Astrocyte (in vitro differentiated cells and primary cell): ENCODE data around the gene TMEM59.

Experiments
- CTCF ChIP-seq: IDR thresholded peaks from 2 replicates; pipeline ENCODE4 v1.5.1; 2011; ENCODE audit warnings: low read depth, mild to moderate bottlenecking, inconsistent platforms, low read length, moderate library complexity; ENCODE audit not compliant: insufficient read depth
- EZH2 ChIP-seq: IDR thresholded peaks from 2 replicates; pipeline ENCODE4 v1.6.1; 2012; ENCODE audit warnings: mild to moderate bottlenecking, low read length, inconsistent platforms; ENCODE audit not compliant: insufficient read depth

GRCh38 chr1:54086754-54087153, 33.8 kb upstream of the TMEM59 start:
- TF ChIP-seq CTCF (no peak), EZH2 (no peak)
